ENCODE results near the gene ELF1.

GRCh38 chr13:40983725-40984667, 35.1 kb downstream of the ELF1 start:
- no peak for TF ChIP-seq BHLHE40 (IDR thresholded peaks at IDR 0.05; ENCODE audit: low read depth, low read length)
- no peak for TF ChIP-seq CTCF (conservative IDR thresholded peaks at IDR 0.05; ENCODE audit: low read depth, low read length)
- no peak for TF ChIP-seq POLR2A (IDR thresholded peaks at IDR 0.05; ENCODE audit: low read depth, low read length)
- TF ChIP-seq RAD21 (IDR thresholded peaks at IDR 0.05; ENCODE audit: low read length): no peak
- no peak for TF ChIP-seq NFE2L2 (IDR thresholded peaks at IDR 0.05; ENCODE audit: low read depth, low read length)
- TF ChIP-seq USF2 (IDR thresholded peaks at IDR 0.05; ENCODE audit: low read depth, low read length): no peak
